Astrocyte (in vitro differentiated cells and primary cell): ENCODE results near the gene SMIM10L2A. TPM values are rescaled to one million over a fixed set of nuclear protein-coding genes. Genes with fewer than 3 reads are reported as not detected.

Source experiments
- DNase-seq: peaks from one replicate; pipeline ENCODE4 v3.0.0-alpha.2; 2010; ENCODE audit warnings: low read depth
- FAIRE-seq: peaks from 2 replicates; lab custom pipeline; 2011; peaks lifted over from hg19 to GRCh38; lab: Jason Lieb, UNC
- H2AFZ ChIP-seq: 2 replicates; pipeline ENCODE4 v1.6.0; 2012; ENCODE audit warnings: low read depth, low read length, inconsistent platforms
- H3K27ac ChIP-seq: 2 replicates; pipeline ENCODE4 v1.5.1; 2011; ENCODE audit warnings: low read depth, low read length, inconsistent platforms
- H3K27me3 ChIP-seq: 2 replicates; pipeline ENCODE4 v1.6.0; 2011; ENCODE audit warnings: low read length, inconsistent platforms; ENCODE audit not compliant: insufficient read depth
- H3K36me3 ChIP-seq: 2 replicates; pipeline ENCODE4 v1.5.1; 2011; ENCODE audit warnings: low read length, inconsistent platforms; ENCODE audit not compliant: insufficient read depth
- H3K4me1 ChIP-seq: 2 replicates; pipeline ENCODE4 v1.5.1; 2011; ENCODE audit warnings: low read length, inconsistent platforms; ENCODE audit not compliant: insufficient read depth
- H3K4me2 ChIP-seq: 2 replicates; pipeline ENCODE4 v1.6.0; 2012; ENCODE audit warnings: low read length, inconsistent platforms
- H3K4me3 ChIP-seq: 2 replicates; pipeline ENCODE4 v1.5.1; 2011; ENCODE audit warnings: low read depth, mild to moderate bottlenecking, low read length, inconsistent platforms; ENCODE audit not compliant: insufficient read depth
- H3K79me2 ChIP-seq: 2 replicates; pipeline ENCODE4 v1.6.0; 2012; ENCODE audit warnings: mild to moderate bottlenecking, low read length, inconsistent platforms; ENCODE audit not compliant: insufficient read depth
- H3K9ac ChIP-seq: 2 replicates; pipeline ENCODE4 v1.6.0; 2012; ENCODE audit warnings: mild to moderate bottlenecking, low read length, inconsistent platforms
- H3K9me3 ChIP-seq: 2 replicates; pipeline ENCODE4 v1.5.1; 2012; ENCODE audit warnings: low read depth, mild to moderate bottlenecking, low read length, inconsistent platforms; ENCODE audit not compliant: insufficient read depth
- H4K20me1 ChIP-seq: 2 replicates; pipeline ENCODE4 v1.6.0; 2012; ENCODE audit warnings: low read length, inconsistent platforms; ENCODE audit not compliant: insufficient read depth
- H3K27ac Mint-ChIP-seq: one replicate; pipeline ENCODE4 v1.8.0; 2021; ENCODE audit warnings: mild to moderate bottlenecking, mixed read lengths; ENCODE audit not compliant: unreplicated experiment
- H3K27me3 Mint-ChIP-seq: one replicate; pipeline ENCODE4 v1.8.0; 2021; ENCODE audit warnings: low read depth, mixed read lengths; ENCODE audit not compliant: unreplicated experiment
- H3K36me3 Mint-ChIP-seq: one replicate; pipeline ENCODE4 v1.8.0; 2021; ENCODE audit warnings: low read depth, mixed read lengths; ENCODE audit not compliant: unreplicated experiment
- H3K4me1 Mint-ChIP-seq: one replicate; pipeline ENCODE4 v1.8.0; 2021; ENCODE audit warnings: low read depth, mixed read lengths; ENCODE audit not compliant: unreplicated experiment
- H3K4me3 Mint-ChIP-seq: one replicate; pipeline ENCODE4 v1.8.0; 2021; ENCODE audit warnings: mild to moderate bottlenecking, moderate library complexity, mixed read lengths; ENCODE audit not compliant: unreplicated experiment
- H3K9me3 Mint-ChIP-seq: one replicate; pipeline ENCODE4 v1.8.0; 2021; ENCODE audit warnings: mild to moderate bottlenecking, mixed read lengths; ENCODE audit not compliant: unreplicated experiment
- EZH2 ChIP-seq: IDR thresholded peaks from 2 replicates; pipeline ENCODE4 v1.6.1; 2012; ENCODE audit warnings: mild to moderate bottlenecking, low read length, inconsistent platforms; ENCODE audit not compliant: insufficient read depth
- total RNA-seq: library from RNA; stranded (reverse); gene quantifications from 2 replicates; pipeline ENCODE4 v1.2.1, GENCODE V29; 2021
- TF ChIP-seq, protein P1 (sequence below): IDR thresholded peaks from 2 replicates; pipeline ENCODE4 v1.5.1; 2011; ENCODE audit warnings: low read depth, mild to moderate bottlenecking, inconsistent platforms, low read length, moderate library complexity; ENCODE audit not compliant: insufficient read depth

SMIM10L2A gene
- total RNA-seq, 1 donor from 2014 or later = 0.18 TPM

- H3K9me3 Mint-ChIP-seq = no peaks in the 10 kb centered on the region
- DNase-seq = no peak
- Histone ChIP-seq H3K9me3 (no peaks in the 10 kb centered on the region), H3K4me2 (no peak overlapping the region), H3K27me3 (no peaks in the 10 kb centered on the region), H4K20me1 (no peaks in the 10 kb centered on the region), H2AFZ (no peak overlapping the region), H3K4me1 (no peaks in the 10 kb centered on the region), H3K4me3 (no peak overlapping the region), H3K79me2 (no peaks in the 10 kb centered on the region), H3K36me3 (no peaks in the 10 kb centered on the region), H3K9ac (no peak overlapping the region), H3K27ac (no peak overlapping the region)
- H3K4me3 Mint-ChIP-seq = no peak overlapping the region
- TF ChIP-seq, protein P1, sequence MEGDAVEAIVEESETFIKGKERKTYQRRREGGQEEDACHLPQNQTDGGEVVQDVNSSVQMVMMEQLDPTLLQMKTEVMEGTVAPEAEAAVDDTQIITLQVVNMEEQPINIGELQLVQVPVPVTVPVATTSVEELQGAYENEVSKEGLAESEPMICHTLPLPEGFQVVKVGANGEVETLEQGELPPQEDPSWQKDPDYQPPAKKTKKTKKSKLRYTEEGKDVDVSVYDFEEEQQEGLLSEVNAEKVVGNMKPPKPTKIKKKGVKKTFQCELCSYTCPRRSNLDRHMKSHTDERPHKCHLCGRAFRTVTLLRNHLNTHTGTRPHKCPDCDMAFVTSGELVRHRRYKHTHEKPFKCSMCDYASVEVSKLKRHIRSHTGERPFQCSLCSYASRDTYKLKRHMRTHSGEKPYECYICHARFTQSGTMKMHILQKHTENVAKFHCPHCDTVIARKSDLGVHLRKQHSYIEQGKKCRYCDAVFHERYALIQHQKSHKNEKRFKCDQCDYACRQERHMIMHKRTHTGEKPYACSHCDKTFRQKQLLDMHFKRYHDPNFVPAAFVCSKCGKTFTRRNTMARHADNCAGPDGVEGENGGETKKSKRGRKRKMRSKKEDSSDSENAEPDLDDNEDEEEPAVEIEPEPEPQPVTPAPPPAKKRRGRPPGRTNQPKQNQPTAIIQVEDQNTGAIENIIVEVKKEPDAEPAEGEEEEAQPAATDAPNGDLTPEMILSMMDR = no peak
- TF ChIP-seq EZH2 = no peak
- H3K27ac Mint-ChIP-seq = no peak overlapping the region
- FAIRE-seq = peak; percentile 39
- H3K36me3 Mint-ChIP-seq = no peaks in the 10 kb centered on the region
- peaks cover 6% of the 10 kb centered on the region for H3K27me3 Mint-ChIP-seq
- H3K4me1 Mint-ChIP-seq = no peaks in the 10 kb centered on the region
Observed at GRCh38 chrX:135476378-135476777, 54.6 kb downstream of the SMIM10L2A start.

DNA sequence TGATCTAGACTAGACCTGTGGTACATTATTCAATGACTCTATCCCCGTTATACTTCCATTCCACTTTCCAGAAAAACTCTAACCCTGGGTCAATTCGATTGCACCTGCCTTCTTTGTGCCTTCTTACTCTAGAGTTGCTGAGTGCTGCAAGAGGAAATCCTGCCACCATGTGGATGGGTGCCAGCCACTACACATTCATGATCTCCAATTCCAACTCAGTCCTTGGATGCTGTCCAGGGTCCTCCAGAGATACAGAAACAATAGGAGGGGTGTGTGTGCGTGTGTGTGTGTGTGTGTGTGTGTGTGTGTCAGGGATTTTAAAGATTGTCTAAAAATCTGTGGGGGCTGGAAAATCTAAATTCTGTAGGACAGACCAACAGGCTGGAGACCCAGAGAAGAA, 55.8 kb downstream of the SMIM10L2A start:
- Mint-ChIP-seq H3K4me3 (no peak overlapping the region), H3K9me3 (no peaks in the 10 kb centered on the region), H3K27me3 (peaks cover 6% of the 10 kb centered on the region), H3K4me1 (no peaks in the 10 kb centered on the region), H3K27ac (no peak overlapping the region), H3K36me3 (no peaks in the 10 kb centered on the region)
- H3K27me3 ChIP-seq = no peaks in the 10 kb centered on the region
- FAIRE-seq = peak; percentile 83
- TF ChIP-seq, protein P1 = peak; percentile 24
- TF ChIP-seq EZH2 = no peak
- peak; percentile 44 for DNase-seq
- H3K9me3 ChIP-seq = no peaks in the 10 kb centered on the region
- no peak overlapping the region for H2AFZ ChIP-seq
- no peaks in the 10 kb centered on the region for H3K79me2 ChIP-seq
- H4K20me1 ChIP-seq = no peaks in the 10 kb centered on the region
- H3K4me2 ChIP-seq = no peak overlapping the region
- no peaks in the 10 kb centered on the region for H3K4me1 ChIP-seq
- H3K4me3 ChIP-seq = no peak overlapping the region
- H3K27ac ChIP-seq = no peak overlapping the region
- H3K36me3 ChIP-seq = no peaks in the 10 kb centered on the region
- no peak overlapping the region for H3K9ac ChIP-seq

Other genes with a start within 250 kb of the SMIM10L2A start
- gene ETDA, start 169.9 kb upstream of the SMIM10L2A start, total RNA-seq = not detected in 2 replicates
- not detected in 2 replicates for gene ETDC, start 112.5 kb upstream of the SMIM10L2A start, total RNA-seq
- 5.2 and 5.4 TPM in 2 replicates for gene ZNF75D, start 77.8 kb upstream of the SMIM10L2A start, total RNA-seq
- gene ZNF449, start 77.1 kb upstream of the SMIM10L2A start, total RNA-seq = 6.6 and 6.8 TPM in 2 replicates
- gene INTS6L, start 98.7 kb downstream of the SMIM10L2A start, total RNA-seq = 7.5 and 8.7 TPM in 2 replicates